Body of pancreas (tissue), 4 donors: ENCODE results near the gene HTRA3. TPM values are rescaled to one million over a fixed set of nuclear protein-coding genes. Genes with fewer than 3 reads are reported as not detected.

Source experiments
- ATAC-seq: fragments of 150-250 bp; one replicate; pipeline ENCODE4 v1.9.1; 2016
- DNase-seq, 4 donors: peaks; one replicate each; pipeline ENCODE4 v3.0.0-alpha.2; 2019
- H3K27ac ChIP-seq, 4 donors: fragments of 200-600 bp; sonication (generic); 1 replicate in 3 of 4; 2 replicates in 1 of 4; pipeline versions ENCODE4 v1.5.1 to v1.6.1; 2016 to 2019; ENCODE audit warnings: mild to moderate bottlenecking in 1 of 4, mixed read lengths in 1 of 4, moderate library complexity in 1 of 4
- H3K27me3 ChIP-seq, 2 donors: fragments of 200-600 bp; sonication (generic); one replicate each; pipeline ENCODE4 v1.6.0; 2016; ENCODE audit warnings: mild to moderate bottlenecking in 1 of 2
- H3K36me3 ChIP-seq, 2 donors: fragments of 200-600 bp; sonication (generic); replicated peaks in 1 of 2; 2 replicates each; pipeline ENCODE4 v1.5.1; 2016; ENCODE audit warnings: low read depth in 2 of 2; ENCODE audit not compliant: insufficient read depth in 1 of 2
- H3K4me1 ChIP-seq: fragments of 200-600 bp; sonication (generic); one replicate; pipeline ENCODE4 v1.6.0; 2016
- H3K4me3 ChIP-seq, 2 donors: fragments of 200-600 bp; sonication (generic); 1 replicate in 1 of 2; 2 replicates in 1 of 2; pipeline ENCODE4 v1.5.1; 2016 to 2019
- H3K9me3 ChIP-seq, 3 donors: fragments of 200-600 bp; sonication (generic); 1 replicate in 2 of 3; 2 replicates in 1 of 3; pipeline ENCODE4 v1.5.1; 2016
- POLR2A ChIP-seq, 3 donors: fragments of 450-650 bp; IDR thresholded peaks; one replicate each; pipeline ENCODE4 v1.6.1; 2016; ENCODE audit warnings: antibody characterized with exemption in 3 of 3, mild to moderate bottlenecking in 2 of 3
- WGBS, 2 donors: methylation state at CpG; one replicate each; pipeline ENCODE4 v1.1.5; 2017; 5-methylcytosine and 5-hydroxymethylcytosine counted together
- intact Hi-C: fragments of 100-400 bp; cut with DNase I; formaldehyde crosslinking; loops from one replicate; pipeline ENCODE4 v1.15.1; 2023
- total RNA-seq, 2 donors: library from RNA; depleted of rRNA; stranded (reverse); fragments of >200 nt; gene quantifications; one replicate each; pipeline ENCODE4 v1.1.0, GENCODE V29; 2016
- TF ChIP-seq, protein P1 (sequence below), 7 experiments: fragments of 450-650 bp in 4 of 7; fragments of 200-600 bp in 3 of 7; sonication (generic) in 3 of 7; IDR thresholded peaks; one replicate each; pipeline ENCODE4 v1.5.1; 2016 to 2019; ENCODE audit warnings: antibody characterized with exemption in 7 of 7

The HTRA3 gene
- total RNA-seq, 2 donors from 2014 or later: 4.2 to 17.5 TPM

DNA sequence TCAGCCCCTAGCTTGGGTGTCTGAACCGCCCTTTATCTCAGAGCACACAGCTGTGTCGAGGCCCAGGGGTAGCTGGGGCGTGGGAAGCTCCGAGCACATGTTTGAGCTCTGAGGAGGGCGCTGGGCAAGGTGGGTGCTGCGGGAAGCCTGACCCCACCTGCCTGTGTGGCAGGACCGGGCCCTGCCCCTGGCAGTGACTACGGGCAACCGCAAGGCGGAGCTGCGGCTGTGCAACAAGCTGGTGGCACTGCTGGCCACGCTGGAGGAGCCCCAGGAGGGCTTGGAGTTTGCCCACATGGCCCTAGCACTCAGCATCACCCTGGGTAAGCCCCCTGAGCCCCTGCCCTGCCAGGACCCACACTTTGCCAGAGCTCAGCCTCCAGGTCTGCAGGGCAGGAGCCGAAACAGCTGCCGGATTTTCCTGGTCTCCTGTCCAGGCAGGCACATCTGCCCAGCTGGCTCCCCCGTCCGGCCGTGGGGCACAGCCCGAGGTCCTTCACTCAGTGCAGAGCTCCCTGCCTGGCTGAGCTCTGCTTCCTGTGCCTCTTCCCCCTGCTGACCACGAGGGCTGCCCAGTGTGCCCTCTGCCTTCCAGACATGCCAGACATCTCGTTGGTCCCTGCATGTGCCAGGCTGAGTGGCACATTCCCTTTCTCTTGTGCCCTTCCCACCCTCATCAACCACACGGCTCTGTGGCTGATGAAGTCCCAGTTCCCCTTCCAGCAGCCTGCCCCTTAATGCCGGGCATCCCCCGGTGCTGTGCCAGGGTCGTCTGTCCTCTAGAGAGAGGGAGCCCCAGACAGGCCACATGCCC is 33.2 kb upstream of the HTRA3 start:
- WGBS, 2 donors: 78 to 90% methylated on average over 10 to 23 of the region's 24 CpGs
- ATAC-seq (no peak), DNase-seq (no peak)
- intact Hi-C loops: loop anchor here (5.0 kb wide), 1 partner anchor 59 kb away; no protein-coding TSS in a partner anchor
- no peak for TF ChIP-seq POLR2A (IDR thresholded peaks at IDR 0.05)
- TF ChIP-seq, protein P1, sequence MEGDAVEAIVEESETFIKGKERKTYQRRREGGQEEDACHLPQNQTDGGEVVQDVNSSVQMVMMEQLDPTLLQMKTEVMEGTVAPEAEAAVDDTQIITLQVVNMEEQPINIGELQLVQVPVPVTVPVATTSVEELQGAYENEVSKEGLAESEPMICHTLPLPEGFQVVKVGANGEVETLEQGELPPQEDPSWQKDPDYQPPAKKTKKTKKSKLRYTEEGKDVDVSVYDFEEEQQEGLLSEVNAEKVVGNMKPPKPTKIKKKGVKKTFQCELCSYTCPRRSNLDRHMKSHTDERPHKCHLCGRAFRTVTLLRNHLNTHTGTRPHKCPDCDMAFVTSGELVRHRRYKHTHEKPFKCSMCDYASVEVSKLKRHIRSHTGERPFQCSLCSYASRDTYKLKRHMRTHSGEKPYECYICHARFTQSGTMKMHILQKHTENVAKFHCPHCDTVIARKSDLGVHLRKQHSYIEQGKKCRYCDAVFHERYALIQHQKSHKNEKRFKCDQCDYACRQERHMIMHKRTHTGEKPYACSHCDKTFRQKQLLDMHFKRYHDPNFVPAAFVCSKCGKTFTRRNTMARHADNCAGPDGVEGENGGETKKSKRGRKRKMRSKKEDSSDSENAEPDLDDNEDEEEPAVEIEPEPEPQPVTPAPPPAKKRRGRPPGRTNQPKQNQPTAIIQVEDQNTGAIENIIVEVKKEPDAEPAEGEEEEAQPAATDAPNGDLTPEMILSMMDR (IDR thresholded peaks at IDR 0.05): no peak
- Histone ChIP-seq H3K4me1 (no peaks in the 10 kb centered on the region), H3K27me3 (no peaks in the 10 kb centered on the region), H3K9me3 (no peaks in the 10 kb centered on the region), H3K4me3 (no peak overlapping the region), H3K27ac (no peak overlapping the region), H3K36me3 (peaks cover 0 to 26% of the 10 kb centered on the region in 2 donors)

DNA sequence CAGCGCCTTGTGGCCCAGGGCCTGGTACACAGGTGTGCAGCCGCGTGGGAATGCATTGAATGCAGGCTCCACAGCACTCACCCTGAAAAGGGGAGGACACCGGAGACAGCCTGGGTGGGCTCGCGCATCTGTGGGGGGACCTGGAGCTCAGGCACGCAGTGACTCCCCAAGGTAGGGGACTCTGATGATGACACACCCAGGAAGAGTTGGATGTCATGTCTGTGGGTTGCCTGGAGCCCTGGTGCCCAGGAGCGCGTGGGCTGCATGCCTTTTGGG is 32.7 kb upstream of the HTRA3 start:
- Histone ChIP-seq H3K4me1 (no peaks in the 10 kb centered on the region), H3K36me3 (peaks cover 0 to 26% of the 10 kb centered on the region in 2 donors), H3K27me3 (no peaks in the 10 kb centered on the region), H3K4me3 (no peak overlapping the region), H3K27ac (no peak overlapping the region), H3K9me3 (no peaks in the 10 kb centered on the region)
- TF ChIP-seq, protein P1 (IDR thresholded peaks at IDR 0.05): no peak
- TF ChIP-seq POLR2A (IDR thresholded peaks at IDR 0.05): no peak
- ATAC-seq (no peak), DNase-seq (no peak)
- intact Hi-C loops: loop anchor here (5.0 kb wide), 1 partner anchor 60 kb away; no protein-coding TSS in a partner anchor
- WGBS, 2 donors: 90 to 100% methylated on average over 2 to 9 of the region's 9 CpGs

DNA sequence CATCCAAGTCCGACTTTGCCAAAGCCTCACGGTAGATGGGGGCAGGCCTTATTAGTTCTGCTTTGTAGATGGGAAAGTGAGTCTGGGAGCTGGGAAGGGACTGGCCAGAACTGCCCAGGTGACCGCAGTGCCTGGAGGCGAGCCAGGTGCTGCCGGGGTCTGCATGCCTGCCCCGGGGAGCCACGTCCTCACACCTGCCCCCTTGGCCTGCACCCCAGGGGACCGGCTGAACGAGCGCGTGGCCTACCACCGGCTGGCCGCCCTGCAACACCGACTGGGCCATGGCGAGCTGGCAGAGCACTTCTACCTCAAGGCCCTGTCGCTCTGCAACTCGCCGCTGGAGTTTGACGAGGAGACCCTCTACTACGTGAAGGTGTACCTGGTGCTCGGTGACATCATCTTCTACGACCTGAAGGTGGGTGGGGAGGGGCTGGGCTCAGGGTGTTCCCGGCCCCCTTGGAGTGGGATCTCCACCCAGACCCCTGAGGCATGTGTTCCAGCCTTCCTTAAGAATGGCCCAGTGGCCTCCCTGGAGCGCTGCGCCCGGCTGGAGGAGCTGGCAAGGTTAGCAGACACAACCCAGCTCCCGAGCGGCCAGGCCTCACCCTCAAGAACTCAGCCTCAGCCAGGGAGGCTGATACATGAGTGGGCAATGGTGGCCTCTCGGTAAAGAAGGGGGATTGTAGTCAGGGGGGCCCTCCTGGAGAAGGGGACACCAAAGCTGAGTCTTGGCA is 32.1 kb upstream of the HTRA3 start:
- Histone ChIP-seq H3K4me3 (no peak overlapping the region), H3K27ac (no peak overlapping the region), H3K27me3 (no peaks in the 10 kb centered on the region), H3K9me3 (no peaks in the 10 kb centered on the region), H3K4me1 (no peaks in the 10 kb centered on the region), H3K36me3 (peaks cover 0 to 26% of the 10 kb centered on the region in 2 donors)
- 86 to 95% methylated on average over 7 to 25 of the region's 29 CpGs for WGBS, 2 donors
- intact Hi-C loops: loop anchor here (5.0 kb wide), 1 partner anchor 60 kb away; no protein-coding TSS in a partner anchor
- ATAC-seq (no peak), DNase-seq (no peak)
- TF ChIP-seq POLR2A (IDR thresholded peaks at IDR 0.05): no peak
- TF ChIP-seq, protein P1 (IDR thresholded peaks at IDR 0.05): no peak

DNA sequence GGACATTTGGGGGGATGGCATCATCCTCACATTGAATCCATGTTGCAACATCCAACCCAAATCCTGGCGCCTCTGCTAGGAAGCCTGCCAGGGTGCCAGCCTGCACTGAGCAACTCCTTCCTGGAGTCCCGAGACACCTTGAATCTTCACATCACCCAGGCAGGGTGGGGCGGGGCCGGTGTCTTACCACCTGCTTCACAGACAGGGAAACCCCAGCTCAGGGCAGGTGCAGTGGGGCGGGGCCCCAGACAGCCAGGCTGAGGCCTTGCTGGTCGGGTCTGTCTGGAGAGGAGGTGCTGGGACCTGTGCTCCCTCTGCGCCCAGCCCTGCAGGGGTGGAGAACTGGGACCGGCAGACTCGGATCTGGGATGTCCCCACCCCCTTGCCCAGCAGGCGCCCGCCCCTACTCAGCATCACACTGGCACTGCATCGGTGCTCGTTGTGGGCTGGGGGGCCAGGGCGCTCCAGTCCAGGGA is 31.5 kb upstream of the HTRA3 start:
- Histone ChIP-seq H3K27ac (no peak overlapping the region), H3K4me1 (no peaks in the 10 kb centered on the region), H3K4me3 (no peak overlapping the region), H3K9me3 (no peaks in the 10 kb centered on the region), H3K27me3 (no peaks in the 10 kb centered on the region), H3K36me3 (peaks cover 0 to 26% of the 10 kb centered on the region in 2 donors)
- TF ChIP-seq, protein P1 (IDR thresholded peaks at IDR 0.05): no peak
- TF ChIP-seq POLR2A (IDR thresholded peaks at IDR 0.05): no peak
- intact Hi-C loops: loop anchor here (5.0 kb wide), 1 partner anchor 61 kb away; no protein-coding TSS in a partner anchor
- ATAC-seq (no peak), DNase-seq (no peak)
- WGBS, 2 donors: 60 to 70% methylated on average over 2 to 12 of the region's 14 CpGs
